HG02970 (cell line): ENCODE data around the gene FNIP1.
"Not testable (repeated sequence)": the region's sequence is repeated elsewhere in the genome, so short reads cannot be mapped to it uniquely, and the experiment has no call there.

Experiments
- ATAC-seq: cut with Tn5 transposase; IDR thresholded peaks from one replicate; pipeline ENCODE4 v1.9.1; 2021; ENCODE audit warnings: mild to moderate bottlenecking, moderate library complexity, moderate number of reproducible peaks; ENCODE audit not compliant: unreplicated experiment, low FRiP score

The FNIP1 gene

GRCh38 chr5:131694926-131695325, 101.9 kb downstream of the FNIP1 start:
- no peak for ATAC-seq

DNA sequence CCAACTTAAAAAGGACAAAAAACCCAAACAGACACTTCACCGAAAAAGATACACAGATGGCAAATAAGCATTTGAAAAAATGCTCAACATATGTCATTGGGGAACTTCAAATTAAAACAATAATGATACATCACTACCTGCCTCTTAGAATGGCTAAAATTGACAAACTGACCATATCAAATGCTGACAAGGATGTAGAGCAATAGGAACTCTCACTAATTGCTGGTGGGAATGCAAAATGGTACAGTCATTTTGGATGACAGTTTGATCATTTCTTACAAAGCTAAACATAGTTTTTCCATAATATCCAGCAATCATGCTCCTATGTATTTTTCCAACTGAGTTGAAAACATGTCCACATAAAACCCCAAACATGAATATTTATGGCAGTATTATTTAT, 102.9 kb downstream of the FNIP1 start:
- no peak for ATAC-seq

- ATAC-seq = no peak
Measured at GRCh38 chr5:131685516-131686171, 111.2 kb downstream of the FNIP1 start.

DNA sequence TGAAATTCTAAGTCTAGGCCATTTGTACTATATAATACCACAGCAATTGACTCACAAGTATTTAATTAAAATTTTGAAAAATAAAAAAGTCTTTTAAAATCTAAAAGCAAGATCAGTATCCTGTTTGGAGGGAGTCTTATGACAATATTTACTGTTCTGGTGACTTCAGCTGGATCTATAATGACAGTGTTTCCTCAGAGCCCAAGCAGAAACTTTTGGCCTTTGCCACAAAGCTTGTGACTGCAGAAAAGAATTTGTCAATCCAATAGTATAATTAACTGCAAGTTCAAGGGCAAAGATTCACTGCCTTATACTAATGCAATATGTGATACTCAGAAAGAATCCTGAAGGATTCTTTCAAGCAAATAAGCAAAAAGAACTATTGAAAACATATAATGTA, 112.2 kb downstream of the FNIP1 start:
- ATAC-seq = no peak

- ATAC-seq = no peak
Measured at GRCh38 chr5:131684051-131684450, 112.8 kb downstream of the FNIP1 start.

GRCh38 chr5:131682826-131683225, 114.0 kb downstream of the FNIP1 start:
- no peak for ATAC-seq

- ATAC-seq = no peak
Measured at GRCh38 chr5:131682175-131682574, 114.6 kb downstream of the FNIP1 start.

- no peak for ATAC-seq
Measured at GRCh38 chr5:131679911-131680310, 116.9 kb downstream of the FNIP1 start.

- ATAC-seq = not testable (repeated sequence)
Measured at GRCh38 chr5:131678273-131678672, 118.5 kb downstream of the FNIP1 start.

- no peak for ATAC-seq
Measured at GRCh38 chr5:131677115-131677514, 119.7 kb downstream of the FNIP1 start.

DNA sequence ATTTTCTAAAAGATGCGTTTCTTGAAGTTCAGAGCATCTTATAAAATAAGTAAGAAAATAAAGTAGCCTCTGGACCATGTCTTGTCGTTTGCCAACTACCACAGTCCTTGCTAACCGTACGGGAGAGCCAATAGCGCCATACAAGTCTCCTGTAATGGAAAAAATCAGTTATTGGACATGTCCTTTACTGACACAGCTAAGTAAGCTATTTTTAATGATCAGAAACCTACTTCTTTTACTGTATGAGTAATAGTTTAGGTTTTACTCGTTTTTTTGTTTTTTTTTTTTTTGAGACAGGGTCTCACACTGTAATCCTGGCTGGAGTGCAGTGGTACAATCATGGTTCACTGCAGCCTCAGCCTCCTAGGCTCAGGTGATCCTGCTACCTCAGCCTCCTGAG, 124.0 kb downstream of the FNIP1 start:
- no peak for ATAC-seq

DNA sequence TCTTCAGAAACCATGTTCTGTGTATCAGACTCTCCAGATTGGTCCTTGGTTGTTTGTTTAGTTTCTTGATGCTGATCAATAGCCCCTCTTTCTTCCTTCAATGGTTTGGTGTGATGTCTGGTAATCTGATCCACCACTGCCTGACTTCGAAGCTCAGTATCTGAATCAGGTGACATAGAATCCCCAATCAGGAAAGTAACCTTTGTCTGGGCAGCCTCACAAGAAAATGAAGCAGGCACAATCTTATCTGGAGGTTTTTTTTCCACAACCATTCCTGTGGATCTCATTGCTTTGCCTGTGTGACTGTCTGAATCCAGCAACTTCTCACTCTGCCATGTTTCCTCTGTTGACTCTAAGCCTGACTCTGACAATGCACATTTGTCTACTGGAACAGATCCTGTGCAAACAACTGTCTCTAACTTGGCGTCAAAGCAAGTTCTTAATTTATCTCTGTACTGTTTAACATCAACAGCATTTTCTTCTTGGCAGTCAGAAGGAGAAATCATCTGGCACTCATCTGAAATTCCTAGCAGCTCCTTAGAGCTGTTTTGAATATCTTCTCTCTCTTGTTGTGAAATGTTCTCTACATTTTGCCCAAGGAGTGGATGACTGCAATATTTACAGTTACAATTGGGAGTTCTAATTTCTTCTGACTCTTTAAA, 124.7 kb downstream of the FNIP1 start:
- no peak for ATAC-seq

DNA sequence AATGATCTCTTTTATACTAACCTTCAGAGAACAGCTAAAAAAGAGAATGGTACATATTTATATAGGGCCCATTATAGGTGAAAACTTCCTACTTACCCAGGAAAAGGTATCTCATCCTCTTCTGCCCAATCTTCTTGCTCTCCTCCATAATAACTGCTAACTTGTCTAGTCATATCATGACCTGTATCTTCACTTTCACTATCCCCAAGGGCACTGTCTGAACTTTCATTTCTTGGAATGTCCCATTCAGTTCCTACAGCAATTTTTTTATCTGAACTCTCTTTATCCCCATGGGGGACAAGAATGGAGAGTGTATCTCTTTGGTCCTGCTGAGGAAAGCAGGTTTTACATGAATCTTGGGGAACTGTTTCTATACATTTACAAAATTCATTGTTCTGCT, 125.4 kb downstream of the FNIP1 start:
- no peak for ATAC-seq

DNA sequence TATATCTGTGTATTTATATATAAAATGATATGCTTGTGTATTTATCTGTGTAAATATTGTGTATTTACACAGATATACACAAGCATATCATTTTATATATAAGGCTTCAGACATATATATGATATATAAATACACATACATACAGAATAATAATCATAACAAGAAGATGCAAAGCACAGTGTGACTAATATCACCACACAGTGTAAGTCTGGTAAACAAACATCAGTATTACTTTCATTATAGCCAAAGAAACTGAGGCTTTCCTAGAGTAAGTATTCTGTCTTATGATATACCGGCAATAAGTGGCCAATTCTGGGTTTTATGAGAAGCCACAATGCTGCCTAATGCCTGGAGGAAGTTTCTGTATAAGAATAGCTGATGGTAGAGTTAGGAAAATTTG, 131.9 kb downstream of the FNIP1 start:
- ATAC-seq = no peak

DNA sequence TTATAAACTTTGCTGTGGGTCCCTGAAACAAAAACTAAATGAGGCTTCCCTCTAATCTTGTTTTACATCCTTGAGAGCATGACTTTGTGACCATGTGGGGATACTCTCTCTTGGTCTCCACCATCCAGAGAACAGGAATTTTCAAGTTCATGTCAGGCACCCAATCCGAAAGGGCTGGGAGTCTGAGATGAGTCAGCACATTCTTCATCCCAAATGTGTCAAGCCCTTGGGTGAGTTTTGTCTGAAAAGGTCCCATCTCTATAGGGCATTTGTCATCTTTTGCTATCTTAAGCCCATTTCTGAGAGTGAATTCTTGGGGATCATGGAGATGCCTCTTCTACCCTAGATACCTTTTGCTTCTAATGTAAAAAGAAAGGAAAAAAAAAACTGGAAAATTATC, 134.9 kb downstream of the FNIP1 start:
- no peak for ATAC-seq

GRCh38 chr5:131659841-131660240, 137.0 kb downstream of the FNIP1 start:
- no peak for ATAC-seq

DNA sequence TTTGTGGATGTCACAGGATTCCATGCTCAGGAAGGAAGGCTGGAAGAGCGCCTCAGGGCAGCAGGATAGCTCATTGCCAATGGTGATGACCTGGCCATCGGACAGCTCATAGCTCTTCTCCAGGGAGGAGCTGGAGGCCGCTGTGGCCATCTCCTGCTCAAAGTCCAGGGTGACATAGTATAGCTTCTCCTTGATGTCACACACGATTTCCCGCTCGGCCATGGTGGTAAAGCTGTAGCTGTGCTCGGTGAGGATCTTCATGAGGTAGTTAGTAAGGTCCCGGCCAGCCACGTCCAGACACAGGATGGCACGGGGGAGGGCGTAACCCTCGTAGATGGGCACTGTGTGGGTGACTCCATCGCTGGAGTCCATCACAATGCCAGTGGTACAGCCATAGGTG, 137.5 kb downstream of the FNIP1 start:
- ATAC-seq = no peak

DNA sequence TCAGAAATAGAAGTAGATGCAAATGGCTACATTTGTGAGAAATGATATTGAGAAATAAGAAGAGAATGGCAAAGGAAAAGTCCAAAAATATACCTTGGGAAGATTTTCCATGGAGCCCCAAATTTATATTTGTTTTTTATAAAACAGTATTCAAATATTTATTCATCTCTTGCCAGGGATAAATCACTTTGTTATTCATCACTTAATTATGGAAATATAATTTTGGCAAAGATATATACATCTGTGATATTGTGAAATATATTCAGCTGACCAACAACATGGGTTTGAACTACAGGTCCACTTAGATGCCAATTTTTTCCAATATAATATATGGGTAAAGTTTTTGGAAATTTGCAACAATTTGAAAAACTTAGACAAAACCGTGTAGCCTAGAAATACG, 142.0 kb downstream of the FNIP1 start:
- ATAC-seq = no peak

DNA sequence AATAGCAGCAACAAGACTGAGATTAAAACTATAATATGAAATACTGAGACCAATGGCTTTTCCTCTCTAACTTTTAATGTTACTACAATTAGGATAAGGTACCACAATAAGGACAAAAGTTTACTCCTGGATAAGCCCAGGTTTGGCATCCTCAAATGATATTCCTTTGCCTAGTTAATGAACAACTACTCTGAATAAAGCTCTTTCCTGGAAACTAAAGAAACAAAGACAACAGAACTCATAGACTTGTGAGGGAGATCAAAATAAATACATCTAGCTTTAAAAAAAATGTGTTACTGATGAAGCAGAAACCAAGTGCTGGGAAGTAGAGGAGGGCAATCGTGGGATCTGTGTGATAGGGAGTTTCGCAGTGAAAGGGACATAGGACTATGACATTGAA, 142.5 kb downstream of the FNIP1 start:
- ATAC-seq = no peak

DNA sequence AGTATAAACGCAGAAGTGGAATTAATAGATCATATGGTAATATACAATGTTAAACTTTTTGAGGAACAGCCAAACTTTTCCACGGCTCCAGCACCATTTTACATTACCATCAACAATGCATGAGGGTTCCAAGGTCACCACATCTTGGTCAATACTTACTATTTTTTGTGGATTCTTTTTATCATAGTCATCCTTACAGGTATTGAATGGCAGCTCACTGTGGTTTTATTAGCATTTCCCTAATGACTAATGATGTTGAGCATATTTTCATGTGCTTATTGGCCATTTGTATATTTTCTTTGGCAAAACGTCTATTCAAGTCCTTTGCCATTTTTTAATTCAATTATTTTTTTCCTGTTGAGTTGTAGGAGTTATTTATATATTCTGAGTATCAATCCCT, 147.7 kb downstream of the FNIP1 start:
- no peak for ATAC-seq

- ATAC-seq = no peak
Measured at GRCh38 chr5:131647048-131647769, 149.6 kb downstream of the FNIP1 start.

DNA sequence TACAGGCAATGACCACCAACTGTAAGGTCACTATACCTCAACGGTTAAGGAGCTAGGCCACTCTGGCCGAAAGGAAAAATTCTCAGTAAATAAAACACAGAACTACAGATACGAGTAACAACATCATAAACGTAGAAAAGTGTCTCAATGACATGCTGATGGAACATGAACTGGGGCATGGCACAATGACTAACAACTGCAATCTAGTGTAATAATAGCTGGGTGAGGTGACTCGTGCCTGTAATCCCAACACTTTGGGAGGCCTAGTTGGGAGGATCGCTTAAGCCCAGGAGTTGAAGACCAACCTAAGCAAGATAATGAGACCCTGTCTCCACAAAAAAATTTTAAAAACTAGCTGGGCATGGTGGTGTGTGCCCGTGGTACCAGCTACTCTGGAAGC, 152.0 kb downstream of the FNIP1 start:
- ATAC-seq = no peak
